ENCODE measurements around the gene PHLPP2.

PHLPP2 gene

GRCh38 chr16:71672803-71673581 lies 51.5 kb downstream of the PHLPP2 start:
- DNase-seq: no peak

- no peak for DNase-seq
Observed at GRCh38 chr16:71672125-71672524, 52.4 kb downstream of the PHLPP2 start.

GRCh38 chr16:71671165-71671564 lies 53.3 kb downstream of the PHLPP2 start:
- DNase-seq: no peak

GRCh38 chr16:71670537-71670936 lies 54.0 kb downstream of the PHLPP2 start:
- no peak for DNase-seq

GRCh38 chr16:71669926-71670536 lies 54.5 kb downstream of the PHLPP2 start:
- no peak for DNase-seq

GRCh38 chr16:71666928-71667707 lies 57.4 kb downstream of the PHLPP2 start:
- no peak for DNase-seq

- no peak for DNase-seq
Observed at GRCh38 chr16:71666264-71666663, 58.2 kb downstream of the PHLPP2 start.

- no peak for DNase-seq
Observed at GRCh38 chr16:71659471-71659870, 65.0 kb downstream of the PHLPP2 start.

GRCh38 chr16:71658771-71659170 lies 65.7 kb downstream of the PHLPP2 start:
- DNase-seq: no peak

- DNase-seq: no peak
Observed at GRCh38 chr16:71649704-71650103, 74.8 kb downstream of the PHLPP2 start.

- DNase-seq: no peak
Observed at GRCh38 chr16:71648921-71649320, 75.6 kb downstream of the PHLPP2 start.

GRCh38 chr16:71648162-71648561 lies 76.3 kb downstream of the PHLPP2 start:
- no peak for DNase-seq

GRCh38 chr16:71647391-71647790 lies 77.1 kb downstream of the PHLPP2 start:
- DNase-seq: no peak

GRCh38 chr16:71645450-71645849 lies 79.1 kb downstream of the PHLPP2 start:
- no peak for DNase-seq

GRCh38 chr16:71637398-71637797 lies 87.1 kb downstream of the PHLPP2 start:
- DNase-seq: no peak

GRCh38 chr16:71635632-71636031 lies 88.9 kb downstream of the PHLPP2 start:
- no peak for DNase-seq

GRCh38 chr16:71631776-71632175 lies 92.7 kb downstream of the PHLPP2 start:
- no peak for DNase-seq

- no peak for DNase-seq
Observed at GRCh38 chr16:71630808-71631207, 93.7 kb downstream of the PHLPP2 start.

- no peak for DNase-seq
Observed at GRCh38 chr16:71629278-71630016, 95.1 kb downstream of the PHLPP2 start.

GRCh38 chr16:71628810-71629209 lies 95.7 kb downstream of the PHLPP2 start:
- peak in 1 of 58 donors; percentile 10 for DNase-seq

- no peak for DNase-seq
Observed at GRCh38 chr16:71627731-71628181, 96.7 kb downstream of the PHLPP2 start.

GRCh38 chr16:71626858-71627213 lies 97.7 kb downstream of the PHLPP2 start:
- DNase-seq: no peak

Measured in anterior cingulate cortex (tissue), 58 donors.